ENCODE results near the gene NTM. TPM values are rescaled to one million over a fixed set of nuclear protein-coding genes. Genes with fewer than 3 reads are reported as not detected.

The NTM gene
- total RNA-seq, 1 experiment from 2014 or later: 0.73 TPM

DNA sequence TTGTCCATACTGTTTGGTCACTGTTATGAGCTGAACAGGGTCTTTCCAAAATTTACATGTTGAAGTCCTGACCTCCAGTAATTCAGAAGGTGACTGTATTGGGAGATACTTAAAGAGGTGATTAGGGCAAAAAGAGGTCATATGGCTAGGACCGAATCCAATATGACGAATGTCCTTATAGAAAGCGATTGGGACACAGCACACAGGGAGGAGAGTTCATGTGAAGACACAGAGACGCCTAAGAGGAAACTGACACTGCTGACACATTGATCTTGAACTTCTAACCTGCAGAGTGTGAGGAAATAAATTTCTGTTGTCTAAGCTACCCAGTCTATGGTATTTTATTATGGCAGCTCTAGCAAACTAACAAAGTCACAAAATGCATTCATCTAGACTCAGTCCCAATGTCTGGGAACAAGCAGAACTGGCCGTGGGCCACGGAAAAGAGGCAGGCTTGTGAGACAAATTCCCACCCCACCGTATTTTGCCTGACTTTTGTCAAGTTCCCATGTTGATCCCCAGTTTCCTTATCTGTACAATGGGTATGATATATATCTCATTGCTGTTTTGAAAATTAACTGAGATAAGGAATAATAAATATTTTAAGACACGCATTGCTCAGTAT is 295.0 kb downstream of the NTM start:
- Histone ChIP-seq H3K36me3 (ENCODE audit: control insufficient read depth, insufficient read depth, low read length) (no peaks in the 10 kb centered on the region), H3K9me3 (no peaks in the 10 kb centered on the region), H3K27me3 (replicated peaks; ENCODE audit: control insufficient read depth, insufficient read depth, low read length) (no peaks in the 10 kb centered on the region), H3K4me3 (ENCODE audit: low read depth, low read length) (no peak overlapping the region), H3K4me1 (no peaks in the 10 kb centered on the region)
- no peaks in the 10 kb centered on the region for H3K36me3 Mint-ChIP-seq (ENCODE audit: insufficient read depth, unreplicated experiment)
- TF ChIP-seq, protein P1, sequence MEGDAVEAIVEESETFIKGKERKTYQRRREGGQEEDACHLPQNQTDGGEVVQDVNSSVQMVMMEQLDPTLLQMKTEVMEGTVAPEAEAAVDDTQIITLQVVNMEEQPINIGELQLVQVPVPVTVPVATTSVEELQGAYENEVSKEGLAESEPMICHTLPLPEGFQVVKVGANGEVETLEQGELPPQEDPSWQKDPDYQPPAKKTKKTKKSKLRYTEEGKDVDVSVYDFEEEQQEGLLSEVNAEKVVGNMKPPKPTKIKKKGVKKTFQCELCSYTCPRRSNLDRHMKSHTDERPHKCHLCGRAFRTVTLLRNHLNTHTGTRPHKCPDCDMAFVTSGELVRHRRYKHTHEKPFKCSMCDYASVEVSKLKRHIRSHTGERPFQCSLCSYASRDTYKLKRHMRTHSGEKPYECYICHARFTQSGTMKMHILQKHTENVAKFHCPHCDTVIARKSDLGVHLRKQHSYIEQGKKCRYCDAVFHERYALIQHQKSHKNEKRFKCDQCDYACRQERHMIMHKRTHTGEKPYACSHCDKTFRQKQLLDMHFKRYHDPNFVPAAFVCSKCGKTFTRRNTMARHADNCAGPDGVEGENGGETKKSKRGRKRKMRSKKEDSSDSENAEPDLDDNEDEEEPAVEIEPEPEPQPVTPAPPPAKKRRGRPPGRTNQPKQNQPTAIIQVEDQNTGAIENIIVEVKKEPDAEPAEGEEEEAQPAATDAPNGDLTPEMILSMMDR (IDR thresholded peaks at IDR 0.05; ENCODE audit: insufficient read depth in 1 of 2, low read depth in 1 of 2, low read length in 1 of 2, severe bottlenecking in 1 of 2, unreplicated experiment in 1 of 2): no peak
- H3K4me3 Mint-ChIP-seq (ENCODE audit: unreplicated experiment): no peak overlapping the region
- H3K27ac Mint-ChIP-seq (ENCODE audit: unreplicated experiment): no peak overlapping the region
- ChIA-PET POLR2A (no interaction called here), CTCF (no interaction called here)
- H3K4me1 Mint-ChIP-seq (ENCODE audit: low read depth, unreplicated experiment): no peaks in the 10 kb centered on the region
- BruUV-seq (replicated peaks): no TSS peak
- intact Hi-C loops (cut with micrococcal nuclease; ENCODE audit: unreplicated experiment): no loop called here
- DNase-seq: no peak
- peaks cover 25% of the 10 kb centered on the region for H3K27me3 Mint-ChIP-seq (ENCODE audit: insufficient read depth, unreplicated experiment)
- no peaks in the 10 kb centered on the region for H3K9me3 Mint-ChIP-seq (ENCODE audit: unreplicated experiment)

DNA sequence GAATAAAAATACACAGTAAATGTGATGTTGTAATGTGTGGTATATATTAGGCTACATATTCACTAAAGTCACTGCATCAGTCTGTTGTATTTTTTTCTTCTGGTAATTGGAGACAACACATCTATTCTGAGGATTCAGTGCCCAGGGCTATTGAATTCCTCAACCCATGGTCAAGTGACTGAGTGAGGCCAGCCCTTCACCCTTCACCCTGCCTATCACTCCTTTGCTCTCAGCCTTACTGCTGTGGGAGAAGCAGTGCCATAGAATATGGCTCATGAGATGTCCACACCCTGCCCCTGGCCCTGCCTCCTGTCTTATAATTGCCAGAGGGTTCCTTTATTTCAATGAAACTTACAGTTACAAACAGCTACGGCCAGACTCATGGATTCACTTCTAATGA is 295.6 kb downstream of the NTM start:
- H3K9me3 Mint-ChIP-seq (ENCODE audit: unreplicated experiment): no peaks in the 10 kb centered on the region
- ChIA-PET POLR2A (no interaction called here), CTCF (no interaction called here)
- TF ChIP-seq, protein P1 (IDR thresholded peaks at IDR 0.05; ENCODE audit: insufficient read depth in 1 of 2, low read depth in 1 of 2, low read length in 1 of 2, severe bottlenecking in 1 of 2, unreplicated experiment in 1 of 2): no peak
- H3K4me3 Mint-ChIP-seq (ENCODE audit: unreplicated experiment): no peak overlapping the region
- DNase-seq: peak in 1 of 2 experiments; percentile 17
- H3K27ac Mint-ChIP-seq (ENCODE audit: unreplicated experiment): no peak overlapping the region
- Histone ChIP-seq H3K27me3 (replicated peaks; ENCODE audit: control insufficient read depth, insufficient read depth, low read length) (no peaks in the 10 kb centered on the region), H3K36me3 (ENCODE audit: control insufficient read depth, insufficient read depth, low read length) (no peaks in the 10 kb centered on the region), H3K4me1 (no peaks in the 10 kb centered on the region), H3K9me3 (no peaks in the 10 kb centered on the region), H3K4me3 (ENCODE audit: low read depth, low read length) (no peak overlapping the region)
- no peaks in the 10 kb centered on the region for H3K36me3 Mint-ChIP-seq (ENCODE audit: insufficient read depth, unreplicated experiment)
- BruUV-seq (replicated peaks): no TSS peak
- peaks cover 23% of the 10 kb centered on the region for H3K27me3 Mint-ChIP-seq (ENCODE audit: insufficient read depth, unreplicated experiment)
- no peaks in the 10 kb centered on the region for H3K4me1 Mint-ChIP-seq (ENCODE audit: low read depth, unreplicated experiment)
- intact Hi-C loops (cut with micrococcal nuclease; ENCODE audit: unreplicated experiment): no loop called here

DNA sequence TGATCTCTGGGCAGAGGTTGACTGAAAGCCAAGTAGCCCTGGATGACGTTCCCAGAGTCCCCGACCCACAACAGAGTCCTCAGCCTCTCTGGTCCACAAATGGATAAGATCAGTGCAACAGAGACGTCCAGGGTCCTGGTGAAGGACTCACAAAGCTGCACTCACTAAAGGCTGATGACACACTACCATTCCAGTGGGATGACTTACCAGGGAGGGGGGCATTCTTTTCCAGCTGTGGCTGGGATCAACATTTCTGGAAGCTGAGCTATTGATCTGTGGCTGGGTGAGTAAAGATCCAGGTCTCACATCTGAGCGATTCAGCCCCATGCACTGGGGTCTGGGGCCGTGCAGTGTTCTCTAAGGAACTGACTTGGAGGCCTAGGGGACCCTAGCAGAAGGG is 296.2 kb downstream of the NTM start:
- peaks cover 22% of the 10 kb centered on the region for H3K27me3 Mint-ChIP-seq (ENCODE audit: insufficient read depth, unreplicated experiment)
- ChIA-PET POLR2A (no interaction called here), CTCF (no interaction called here)
- no peaks in the 10 kb centered on the region for H3K9me3 Mint-ChIP-seq (ENCODE audit: unreplicated experiment)
- no peak overlapping the region for H3K27ac Mint-ChIP-seq (ENCODE audit: unreplicated experiment)
- Histone ChIP-seq H3K4me1 (no peaks in the 10 kb centered on the region), H3K27me3 (replicated peaks; ENCODE audit: control insufficient read depth, insufficient read depth, low read length) (no peaks in the 10 kb centered on the region), H3K36me3 (ENCODE audit: control insufficient read depth, insufficient read depth, low read length) (no peaks in the 10 kb centered on the region), H3K9me3 (no peaks in the 10 kb centered on the region), H3K4me3 (ENCODE audit: low read depth, low read length) (no peak overlapping the region)
- TF ChIP-seq, protein P1 (IDR thresholded peaks at IDR 0.05; ENCODE audit: insufficient read depth in 1 of 2, low read depth in 1 of 2, low read length in 1 of 2, severe bottlenecking in 1 of 2, unreplicated experiment in 1 of 2): no peak
- DNase-seq: no peak
- intact Hi-C loops (cut with micrococcal nuclease; ENCODE audit: unreplicated experiment): no loop called here
- no peak overlapping the region for H3K4me3 Mint-ChIP-seq (ENCODE audit: unreplicated experiment)
- H3K36me3 Mint-ChIP-seq (ENCODE audit: insufficient read depth, unreplicated experiment): no peaks in the 10 kb centered on the region
- H3K4me1 Mint-ChIP-seq (ENCODE audit: low read depth, unreplicated experiment): no peaks in the 10 kb centered on the region
- no TSS peak for BruUV-seq (replicated peaks)

Measured in Caco-2 (cell line).